PC-3 (cell line): Measurements from ENCODE around the gene SLC15A3. TPM values are rescaled to one million over a fixed set of nuclear protein-coding genes. Genes with fewer than 3 reads are reported as not detected.

Experiments used
- ATAC-seq: fragments of 200-7000 bp; cut with Tn5 transposase; 2 replicates; pipeline ENCODE4 v1.9.1; 2020; ENCODE audit warnings: mild to moderate bottlenecking, moderate library complexity
- BruUV-seq: library from RNA; stranded (reverse); fragments of 400-500 nt; replicated peaks from 2 replicates; lab custom pipeline; 2021; lab: Mats Ljungman, UMichigan
- CTCF ChIA-PET: fragments of 300-600 bp; sonication (Branson Sonifier 250); formaldehyde crosslinking; loops from one replicate; lab custom pipeline; 2022; ENCODE audit warnings: antibody characterized with exemption; lab: Charles Lee
- POLR2A ChIA-PET: fragments of 300-600 bp; sonication (Branson Sonifier 250); formaldehyde crosslinking; loops from one replicate; lab custom pipeline; 2022; ENCODE audit warnings: antibody characterized with exemption; ENCODE audit not compliant: unreplicated experiment; lab: Charles Lee
- DNase-seq: peaks from one replicate; pipeline ENCODE4 v3.0.0-alpha.2; 2015
- H2AFZ ChIP-seq: fragments of 300-600 bp; sonication (generic); 2 replicates; pipeline ENCODE4 v1.6.0; 2016; ENCODE audit warnings: antibody characterized with exemption, low read length
- H3F3A ChIP-seq: fragments of 300-600 bp; sonication (generic); one replicate; pipeline ENCODE4 v1.6.0; 2017; ENCODE audit warnings: antibody characterized with exemption, low read length, control low read depth, mild to moderate bottlenecking; ENCODE audit not compliant: unreplicated experiment
- H3K27ac ChIP-seq: fragments of 300-600 bp; sonication (generic); 2 replicates; pipeline ENCODE4 v1.5.1; 2016; ENCODE audit warnings: mild to moderate bottlenecking, low read length
- H3K27me3 ChIP-seq: fragments of 300-600 bp; sonication (generic); 2 replicates; pipeline ENCODE4 v1.6.1; 2016; ENCODE audit warnings: low read length, mixed read lengths
- H3K36me3 ChIP-seq: fragments of 300-600 bp; sonication (generic); 2 replicates; pipeline ENCODE4 v1.6.1; 2016; ENCODE audit warnings: low read depth, mixed run types, low read length, mixed read lengths
- H3K4me1 ChIP-seq: fragments of 300-600 bp; sonication (generic); 2 replicates; pipeline ENCODE4 v1.5.1; 2016; ENCODE audit warnings: low read length; ENCODE audit not compliant: insufficient read depth
- H3K4me2 ChIP-seq: fragments of 300-600 bp; sonication (generic); 2 replicates; pipeline ENCODE4 v1.6.0; 2016; ENCODE audit warnings: low read length
- H3K4me3 ChIP-seq: fragments of 300-600 bp; sonication (generic); 2 replicates; pipeline ENCODE4 v1.5.1; 2016; ENCODE audit warnings: mild to moderate bottlenecking, low read length, mixed read lengths
- H3K79me2 ChIP-seq: fragments of 300-600 bp; sonication (generic); 2 replicates; pipeline ENCODE4 v1.6.1; 2017; ENCODE audit warnings: low read length, mixed read lengths
- H3K9ac ChIP-seq: fragments of 300-600 bp; sonication (generic); 2 replicates; pipeline ENCODE4 v1.6.0; 2016; ENCODE audit warnings: mild to moderate bottlenecking, low read length
- H3K9me2 ChIP-seq: fragments of 300-600 bp; sonication (generic); replicated peaks from 2 replicates; pipeline ENCODE4 v1.6.1; 2016; ENCODE audit warnings: mixed run types, low read length, mixed read lengths
- H3K9me3 ChIP-seq: fragments of 300-600 bp; sonication (generic); 2 replicates; pipeline ENCODE4 v1.6.1; 2016; ENCODE audit warnings: low read length, mixed read lengths
- H4K20me1 ChIP-seq: fragments of 300-600 bp; sonication (generic); 2 replicates; pipeline ENCODE4 v1.6.1; 2016; ENCODE audit warnings: low read length, mixed read lengths
- EZH2 ChIP-seq: fragments of 300-600 bp; sonication (generic); IDR thresholded peaks from one replicate; pipeline ENCODE4 v1.6.1; 2017; ENCODE audit warnings: antibody characterized with exemption, mild to moderate bottlenecking, low read length; ENCODE audit not compliant: unreplicated experiment
- EZH2phosphoT487 ChIP-seq: fragments of 300-600 bp; sonication (generic); IDR thresholded peaks from 2 replicates; pipeline ENCODE4 v1.6.1; 2018; ENCODE audit warnings: mild to moderate bottlenecking, antibody characterized with exemption, low read length, borderline replicate concordance
- intact Hi-C: fragments of 100-400 bp; cut with micrococcal nuclease; formaldehyde crosslinking; loops from 2 replicates; pipeline ENCODE4 v1.9.0; 2023
- total RNA-seq: library from RNA; depleted of rRNA; stranded (reverse); fragments of >200 nt; gene quantifications from 2 replicates; pipeline ENCODE4 v1.2.3, GENCODE V29; 2014
- TF ChIP-seq, protein P1 (sequence below): fragments of 300-600 bp; sonication (generic); conservative IDR thresholded peaks from 2 replicates; pipeline ENCODE4 v1.5.1; 2017; ENCODE audit warnings: antibody characterized with exemption, low read depth, mild to moderate bottlenecking, low read length

Gene SLC15A3
- total RNA-seq, 1 experiment from 2014 or later = not detected

DNA sequence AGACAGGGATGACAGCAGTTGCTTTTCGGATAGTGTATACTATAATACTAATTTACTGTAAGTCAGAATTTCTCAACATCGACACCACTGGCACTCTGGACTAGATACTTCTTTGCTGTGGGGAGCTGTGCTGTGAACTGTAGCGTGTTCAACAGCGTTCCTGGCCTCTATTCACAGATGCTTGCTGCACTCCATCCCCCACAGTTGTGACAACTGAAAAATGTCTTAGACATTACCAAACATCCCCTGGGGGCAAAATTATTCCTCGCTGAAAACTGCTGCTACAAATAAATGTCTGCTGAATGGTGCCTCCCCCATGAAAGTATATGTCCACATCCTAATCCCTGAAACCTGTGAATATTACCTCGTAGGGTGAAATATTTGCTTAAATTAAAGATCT, 7.5 kb upstream of the SLC15A3 start:
- Histone ChIP-seq H3K4me1 (no peaks in the 10 kb centered on the region), H3K4me2 (no peak overlapping the region), H3K9me3 (no peaks in the 10 kb centered on the region), H4K20me1 (no peaks in the 10 kb centered on the region), H3F3A (no peaks in the 10 kb centered on the region), H3K9ac (no peak overlapping the region), H3K36me3 (no peaks in the 10 kb centered on the region), H3K27me3 (peaks cover 35% of the 10 kb centered on the region), H3K4me3 (no peak overlapping the region), H3K79me2 (no peaks in the 10 kb centered on the region), H3K27ac (no peak overlapping the region), H2AFZ (no peak overlapping the region), H3K9me2 (no peaks in the 10 kb centered on the region)
- ChIA-PET CTCF (no interaction called here), POLR2A (no interaction called here)
- ATAC-seq (no peak), DNase-seq (no peak)
- intact Hi-C loops = no loop called here
- TF ChIP-seq EZH2phosphoT487 (no peak), EZH2 (no peak)
- TF ChIP-seq, protein P1, sequence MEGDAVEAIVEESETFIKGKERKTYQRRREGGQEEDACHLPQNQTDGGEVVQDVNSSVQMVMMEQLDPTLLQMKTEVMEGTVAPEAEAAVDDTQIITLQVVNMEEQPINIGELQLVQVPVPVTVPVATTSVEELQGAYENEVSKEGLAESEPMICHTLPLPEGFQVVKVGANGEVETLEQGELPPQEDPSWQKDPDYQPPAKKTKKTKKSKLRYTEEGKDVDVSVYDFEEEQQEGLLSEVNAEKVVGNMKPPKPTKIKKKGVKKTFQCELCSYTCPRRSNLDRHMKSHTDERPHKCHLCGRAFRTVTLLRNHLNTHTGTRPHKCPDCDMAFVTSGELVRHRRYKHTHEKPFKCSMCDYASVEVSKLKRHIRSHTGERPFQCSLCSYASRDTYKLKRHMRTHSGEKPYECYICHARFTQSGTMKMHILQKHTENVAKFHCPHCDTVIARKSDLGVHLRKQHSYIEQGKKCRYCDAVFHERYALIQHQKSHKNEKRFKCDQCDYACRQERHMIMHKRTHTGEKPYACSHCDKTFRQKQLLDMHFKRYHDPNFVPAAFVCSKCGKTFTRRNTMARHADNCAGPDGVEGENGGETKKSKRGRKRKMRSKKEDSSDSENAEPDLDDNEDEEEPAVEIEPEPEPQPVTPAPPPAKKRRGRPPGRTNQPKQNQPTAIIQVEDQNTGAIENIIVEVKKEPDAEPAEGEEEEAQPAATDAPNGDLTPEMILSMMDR = no peak
- no TSS peak for BruUV-seq

- no TSS peak for BruUV-seq
- Histone ChIP-seq H4K20me1 (no peaks in the 10 kb centered on the region), H3K9me2 (no peaks in the 10 kb centered on the region), H3K4me3 (no peak overlapping the region), H3K27ac (no peak overlapping the region), H3K9me3 (no peaks in the 10 kb centered on the region), H3K36me3 (no peaks in the 10 kb centered on the region), H3F3A (no peaks in the 10 kb centered on the region), H3K79me2 (no peaks in the 10 kb centered on the region), H3K27me3 (peaks cover 26% of the 10 kb centered on the region), H3K4me1 (no peaks in the 10 kb centered on the region), H3K9ac (no peak overlapping the region), H2AFZ (no peak overlapping the region), H3K4me2 (no peak overlapping the region)
- DNase-seq = no peak
- TF ChIP-seq EZH2 (no peak), EZH2phosphoT487 (no peak)
- TF ChIP-seq, protein P1 = no peak
- intact Hi-C loops = no loop called here
- ChIA-PET CTCF (no interaction called here), POLR2A (no interaction called here)
- no peak for ATAC-seq
These were observed 5.2 kb upstream of the SLC15A3 start for GRCh38 chr11:60957188-60957587.

GRCh38 chr11:60955571-60955970, 3.6 kb upstream of the SLC15A3 start:
- no peak for TF ChIP-seq EZH2
- Histone ChIP-seq H3K4me3 (no peak overlapping the region), H3K9me2 (no peaks in the 10 kb centered on the region), H4K20me1 (no peaks in the 10 kb centered on the region), H3K4me1 (no peaks in the 10 kb centered on the region), H3F3A (no peaks in the 10 kb centered on the region), H3K27me3 (peaks cover 10% of the 10 kb centered on the region; the same call in 1 of the 2 replicates), H2AFZ (no peak overlapping the region), H3K36me3 (no peaks in the 10 kb centered on the region), H3K27ac (no peak overlapping the region), H3K79me2 (no peaks in the 10 kb centered on the region), H3K9me3 (no peaks in the 10 kb centered on the region), H3K4me2 (no peak overlapping the region), H3K9ac (no peak overlapping the region)
- ATAC-seq (no peak), DNase-seq (no peak)
- intact Hi-C loops = no loop called here
- BruUV-seq = no TSS peak
- ChIA-PET POLR2A (no interaction called here), CTCF (no interaction called here)
